NCI-H2196 treated with DMSO at 0.1 percent for 48 hours (cell line): ENCODE measurements around the gene MUC20.
"Not testable (repeated sequence)": the region's sequence is repeated elsewhere in the genome, so short reads cannot be mapped to it uniquely, and the experiment has no call there.

ENCODE experiments used
- DNase-seq: peaks from one replicate; lab custom pipeline; 2025; ENCODE audit not compliant: unreplicated experiment; lab: John Stamatoyannopoulos, UW

Gene MUC20

GRCh38 chr3:195693428-195694216, 27.2 kb upstream of the MUC20 start:
- DNase-seq, result no peak

GRCh38 chr3:195694217-195695076, 26.3 kb upstream of the MUC20 start:
- not testable (repeated sequence) for DNase-seq

- DNase-seq, result no peak
Observed at GRCh38 chr3:195696632-195697278, 24.0 kb upstream of the MUC20 start.

GRCh38 chr3:195697582-195698324, 23.0 kb upstream of the MUC20 start:
- DNase-seq, result no peak

GRCh38 chr3:195698325-195698646, 22.5 kb upstream of the MUC20 start:
- DNase-seq, result no peak

- no peak for DNase-seq
Observed at GRCh38 chr3:195698647-195699387, 22.0 kb upstream of the MUC20 start.

GRCh38 chr3:195699388-195699771, 21.4 kb upstream of the MUC20 start:
- no peak for DNase-seq

GRCh38 chr3:195699860-195700259, 20.9 kb upstream of the MUC20 start:
- no peak for DNase-seq

GRCh38 chr3:195700319-195700718, 20.5 kb upstream of the MUC20 start:
- no peak for DNase-seq

GRCh38 chr3:195701042-195701915, 19.5 kb upstream of the MUC20 start:
- no peak for DNase-seq

GRCh38 chr3:195703776-195704175, 17.0 kb upstream of the MUC20 start:
- no peak for DNase-seq

GRCh38 chr3:195704433-195704999, 16.3 kb upstream of the MUC20 start:
- DNase-seq, result no peak

GRCh38 chr3:195705081-195705991, 15.4 kb upstream of the MUC20 start:
- DNase-seq, result no peak

GRCh38 chr3:195708061-195708460, 12.7 kb upstream of the MUC20 start:
- DNase-seq, result no peak

- DNase-seq, result no peak
Observed at GRCh38 chr3:195708626-195709481, 11.9 kb upstream of the MUC20 start.

GRCh38 chr3:195709676-195710085, 11.1 kb upstream of the MUC20 start:
- DNase-seq, result no peak
